Skin epidermis (tissue), 12 donors: Measurements from ENCODE around the gene LPP.

Source experiments
- H3K27ac ChIP-seq, 21 experiments: fragments of 200-600 bp; sonication (generic) in 11 of 21; one replicate each; pipeline ENCODE4 v1.5.0; 2020; ENCODE audit warnings: mild to moderate bottlenecking in 3 of 21, inconsistent platforms in 2 of 21, moderate library complexity in 2 of 21
- H3K4me3 ChIP-seq, 7 experiments: fragments of 200-600 bp; sonication (generic) in 2 of 7; one replicate each; pipeline ENCODE4 v1.5.0; 2020; ENCODE audit warnings: inconsistent platforms in 2 of 7, mild to moderate bottlenecking in 2 of 7, moderate library complexity in 1 of 7

The LPP gene

GRCh38 chr3:188750617-188751016 lies 596.7 kb downstream of the LPP start:
- no peak overlapping the region for H3K27ac ChIP-seq
- H3K4me3 ChIP-seq = no peak overlapping the region

DNA sequence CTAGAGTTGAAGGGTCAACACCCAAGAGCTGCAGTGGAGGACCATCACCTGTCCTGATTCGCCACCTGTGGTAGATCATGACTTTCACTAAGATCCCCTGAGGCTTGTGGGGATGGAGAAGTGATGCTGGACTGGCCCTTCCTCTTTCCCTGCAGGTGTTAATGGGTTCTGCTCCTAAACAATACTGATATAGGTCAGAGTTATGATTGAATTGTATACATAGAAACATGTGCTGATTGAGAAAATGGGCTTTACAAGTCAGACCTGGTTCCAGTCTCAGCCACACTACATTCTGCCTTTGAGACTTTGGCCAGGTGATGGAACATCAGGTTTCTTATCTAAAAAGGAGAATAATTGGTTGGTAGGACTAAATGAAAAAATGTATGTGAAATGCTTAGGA lies 598.9 kb downstream of the LPP start:
- Histone ChIP-seq H3K4me3 (no peak overlapping the region), H3K27ac (no peak overlapping the region)

DNA sequence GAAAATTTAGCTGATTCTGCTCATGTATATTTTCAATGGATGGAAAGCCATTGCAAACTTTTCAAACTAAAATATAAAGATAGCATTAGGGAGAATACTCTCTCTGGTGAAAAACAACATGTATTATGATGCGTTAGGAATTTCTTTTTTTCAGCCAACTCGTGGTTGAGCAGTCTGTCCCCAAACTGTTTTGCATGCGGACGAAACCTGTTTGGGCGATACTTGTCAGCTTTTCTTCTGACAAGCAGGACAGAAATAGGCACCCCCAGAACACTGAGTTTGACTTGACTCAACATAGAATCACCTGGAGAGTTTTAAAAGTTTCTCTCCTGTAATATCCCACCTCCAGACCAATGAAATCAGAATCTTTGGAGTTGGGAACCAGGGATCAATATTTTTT lies 600.3 kb downstream of the LPP start:
- Histone ChIP-seq H3K27ac (no peak overlapping the region), H3K4me3 (no peak overlapping the region)

- H3K27ac ChIP-seq = no peak overlapping the region
- H3K4me3 ChIP-seq = no peak overlapping the region
Observed at GRCh38 chr3:188756241-188756640, 602.3 kb downstream of the LPP start.

- Histone ChIP-seq H3K27ac (no peak overlapping the region), H3K4me3 (no peak overlapping the region)
Observed at GRCh38 chr3:188759336-188760005, 605.5 kb downstream of the LPP start.

GRCh38 chr3:188760408-188760807 lies 606.5 kb downstream of the LPP start:
- peak overlapping the region in 1 of 21 experiments; percentile 12 for H3K27ac ChIP-seq
- H3K4me3 ChIP-seq = no peak overlapping the region

GRCh38 chr3:188761439-188761838 lies 607.5 kb downstream of the LPP start:
- H3K27ac ChIP-seq = no peak overlapping the region
- H3K4me3 ChIP-seq = no peak overlapping the region

- Histone ChIP-seq H3K4me3 (no peak overlapping the region), H3K27ac (no peak overlapping the region)
Observed at GRCh38 chr3:188761964-188762363, 608.0 kb downstream of the LPP start.

DNA sequence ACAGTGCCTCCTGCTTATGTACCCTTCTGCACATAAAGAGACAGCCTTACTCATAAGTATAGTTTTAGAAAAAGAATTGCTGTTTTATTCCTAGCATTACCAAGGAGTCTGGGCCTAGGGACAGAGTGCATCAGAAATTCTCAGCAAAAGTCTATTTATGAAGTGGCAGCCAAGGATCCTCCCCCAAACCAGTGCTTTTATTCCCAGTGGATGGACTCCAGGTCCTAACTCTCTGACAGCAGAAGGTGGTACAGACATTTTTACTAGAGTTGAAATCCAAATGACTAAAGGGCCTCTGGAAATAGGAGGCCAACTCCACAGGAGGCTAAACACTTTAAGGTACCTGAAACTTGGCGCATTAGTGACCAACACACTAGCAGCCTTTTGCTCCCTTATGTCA lies 610.7 kb downstream of the LPP start:
- no peak overlapping the region for H3K27ac ChIP-seq
- no peak overlapping the region for H3K4me3 ChIP-seq

- Histone ChIP-seq H3K4me3 (no peak overlapping the region), H3K27ac (no peak overlapping the region)
Observed at GRCh38 chr3:188769831-188770230, 615.9 kb downstream of the LPP start.

- H3K4me3 ChIP-seq = no peak overlapping the region
- no peak overlapping the region for H3K27ac ChIP-seq
Observed at GRCh38 chr3:188772886-188773285, 618.9 kb downstream of the LPP start.

- no peak overlapping the region for H3K4me3 ChIP-seq
Observed at GRCh38 chr3:188775412-188775811, 621.5 kb downstream of the LPP start.

GRCh38 chr3:188776447-188776846 lies 622.5 kb downstream of the LPP start:
- H3K4me3 ChIP-seq = no peak overlapping the region
- peak overlapping the region in 1 of 21 experiments; percentile 43 for H3K27ac ChIP-seq

More at GRCh38 chr3:188775412-188775811, 621.5 kb downstream of the LPP start:
- no peak overlapping the region for H3K27ac ChIP-seq

- Histone ChIP-seq H3K27ac (no peak overlapping the region), H3K4me3 (no peak overlapping the region)
Observed at GRCh38 chr3:188778091-188778852, 624.3 kb downstream of the LPP start.

- Histone ChIP-seq H3K27ac (peak overlapping the region in 7 of 21 experiments; percentile 4 to 91 (median 64)), H3K4me3 (no peak overlapping the region)
Observed at GRCh38 chr3:188779281-188779980, 625.5 kb downstream of the LPP start.

GRCh38 chr3:188780193-188781147 lies 626.5 kb downstream of the LPP start:
- H3K4me3 ChIP-seq = no peak overlapping the region
- H3K27ac ChIP-seq = peak overlapping the region in 11 of 21 experiments; percentile 4 to 91 (median 64)

- Histone ChIP-seq H3K27ac (peak overlapping the region in 5 of 21 experiments; percentile 7 to 91 (median 67)), H3K4me3 (no peak overlapping the region)
Observed at GRCh38 chr3:188782613-188783124, 628.7 kb downstream of the LPP start.

DNA sequence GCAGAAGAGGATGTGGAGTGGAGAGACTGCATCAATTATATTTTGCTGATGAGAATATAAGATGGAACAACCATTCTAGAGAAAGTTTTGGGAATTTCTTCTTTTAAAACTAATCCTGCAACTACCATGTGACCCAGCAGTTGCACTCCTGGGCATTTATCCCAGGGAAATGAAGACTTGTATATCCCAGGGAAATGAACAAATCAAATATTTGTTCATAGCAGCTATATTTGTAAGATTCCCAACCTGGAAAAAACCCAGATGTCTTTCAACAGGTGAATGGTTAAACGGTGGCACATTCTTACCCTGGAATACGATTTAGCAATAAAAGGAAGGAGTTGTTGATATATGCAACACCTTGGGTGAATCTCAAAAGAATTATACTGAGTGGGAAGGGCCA lies 632.5 kb downstream of the LPP start:
- no peak overlapping the region for H3K27ac ChIP-seq
- H3K4me3 ChIP-seq = no peak overlapping the region

- Histone ChIP-seq H3K4me3 (no peak overlapping the region), H3K27ac (peak overlapping the region in 1 of 21 experiments; percentile 38)
Observed at GRCh38 chr3:188788621-188789081, 634.7 kb downstream of the LPP start.
